Measurements from ENCODE around the gene JPH4.

DNA sequence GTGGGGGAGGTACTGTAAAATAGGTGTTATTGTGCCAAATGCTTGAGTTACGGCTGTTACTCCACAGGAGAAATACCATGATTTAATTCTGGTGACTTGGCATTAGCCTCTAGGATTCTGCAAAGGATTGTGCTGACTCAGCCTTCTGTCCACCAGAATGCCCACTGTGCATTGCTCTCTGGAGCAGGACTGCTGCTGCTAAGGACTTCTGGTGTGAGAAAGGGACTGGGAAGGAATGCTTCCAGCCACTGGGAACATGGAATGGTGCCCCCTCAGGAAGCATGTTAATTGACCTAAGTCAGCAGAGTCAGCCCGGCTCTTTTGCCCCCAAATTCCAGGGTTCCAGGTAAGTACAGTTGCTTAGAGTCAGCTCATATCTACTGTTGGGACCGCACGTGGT, 59.9 kb downstream of the JPH4 start:
- TF ChIP-seq, protein P1, sequence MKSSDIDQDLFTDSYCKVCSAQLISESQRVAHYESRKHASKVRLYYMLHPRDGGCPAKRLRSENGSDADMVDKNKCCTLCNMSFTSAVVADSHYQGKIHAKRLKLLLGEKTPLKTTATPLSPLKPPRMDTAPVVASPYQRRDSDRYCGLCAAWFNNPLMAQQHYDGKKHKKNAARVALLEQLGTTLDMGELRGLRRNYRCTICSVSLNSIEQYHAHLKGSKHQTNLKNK (CRISPR knock-in tag; IDR thresholded peaks at IDR 0.05): no peak
- TF ChIP-seq, protein P2, sequence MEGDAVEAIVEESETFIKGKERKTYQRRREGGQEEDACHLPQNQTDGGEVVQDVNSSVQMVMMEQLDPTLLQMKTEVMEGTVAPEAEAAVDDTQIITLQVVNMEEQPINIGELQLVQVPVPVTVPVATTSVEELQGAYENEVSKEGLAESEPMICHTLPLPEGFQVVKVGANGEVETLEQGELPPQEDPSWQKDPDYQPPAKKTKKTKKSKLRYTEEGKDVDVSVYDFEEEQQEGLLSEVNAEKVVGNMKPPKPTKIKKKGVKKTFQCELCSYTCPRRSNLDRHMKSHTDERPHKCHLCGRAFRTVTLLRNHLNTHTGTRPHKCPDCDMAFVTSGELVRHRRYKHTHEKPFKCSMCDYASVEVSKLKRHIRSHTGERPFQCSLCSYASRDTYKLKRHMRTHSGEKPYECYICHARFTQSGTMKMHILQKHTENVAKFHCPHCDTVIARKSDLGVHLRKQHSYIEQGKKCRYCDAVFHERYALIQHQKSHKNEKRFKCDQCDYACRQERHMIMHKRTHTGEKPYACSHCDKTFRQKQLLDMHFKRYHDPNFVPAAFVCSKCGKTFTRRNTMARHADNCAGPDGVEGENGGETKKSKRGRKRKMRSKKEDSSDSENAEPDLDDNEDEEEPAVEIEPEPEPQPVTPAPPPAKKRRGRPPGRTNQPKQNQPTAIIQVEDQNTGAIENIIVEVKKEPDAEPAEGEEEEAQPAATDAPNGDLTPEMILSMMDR (IDR thresholded peaks at IDR 0.05): no peak

Measured in WTC11 (cell line).